Smooth muscle cell (in vitro differentiated cells): ENCODE data around the gene FASTKD3. TPM values are rescaled to one million over a fixed set of nuclear protein-coding genes. Genes with fewer than 3 reads are reported as not detected.

Source experiments
- DNase-seq: peaks from one replicate; lab custom pipeline; 2025; ENCODE audit not compliant: unreplicated experiment; lab: John Stamatoyannopoulos, UW
- H2AFZ ChIP-seq: fragments of 200-600 bp; sonication (generic); 2 replicates; pipeline ENCODE4 v1.6.0; 2016; ENCODE audit warnings: antibody characterized with exemption, low read depth, mild to moderate bottlenecking
- H3F3A ChIP-seq: fragments of 200-600 bp; sonication (generic); 2 replicates; pipeline ENCODE4 v1.6.0; 2017; ENCODE audit warnings: antibody characterized with exemption, low read depth
- H3K27ac ChIP-seq: fragments of 200-600 bp; sonication (generic); 2 replicates; pipeline ENCODE4 v1.5.1; 2016; ENCODE audit warnings: low read depth, mild to moderate bottlenecking
- H3K27me3 ChIP-seq: fragments of 200-600 bp; sonication (generic); 2 replicates; pipeline ENCODE4 v1.6.1; 2016; ENCODE audit warnings: low read depth, mild to moderate bottlenecking
- H3K36me3 ChIP-seq: fragments of 200-600 bp; sonication (generic); 2 replicates; pipeline ENCODE4 v1.5.1; 2016; ENCODE audit warnings: low read depth
- H3K4me1 ChIP-seq: fragments of 200-600 bp; sonication (generic); 2 replicates; pipeline ENCODE4 v1.5.1; 2016; ENCODE audit warnings: low read depth
- H3K4me2 ChIP-seq: fragments of 200-600 bp; sonication (generic); 2 replicates; pipeline ENCODE4 v1.6.0; 2016; ENCODE audit warnings: mild to moderate bottlenecking
- H3K4me3 ChIP-seq: fragments of 200-600 bp; sonication (generic); 2 replicates; pipeline ENCODE4 v1.5.1; 2016; ENCODE audit warnings: mild to moderate bottlenecking
- H3K79me2 ChIP-seq: fragments of 200-600 bp; sonication (generic); 2 replicates; pipeline ENCODE4 v1.6.0; 2016; ENCODE audit warnings: low read depth, mild to moderate bottlenecking
- H3K9ac ChIP-seq: fragments of 200-600 bp; sonication (generic); 2 replicates; pipeline ENCODE4 v1.6.0; 2016; ENCODE audit warnings: low read depth
- H3K9me3 ChIP-seq: fragments of 200-600 bp; sonication (generic); replicated peaks from 2 replicates; pipeline ENCODE4 v1.5.1; 2016; ENCODE audit warnings: low read depth
- H4K20me1 ChIP-seq: fragments of 200-600 bp; sonication (generic); 2 replicates; pipeline ENCODE4 v1.6.0; 2016; ENCODE audit warnings: low read depth
- WGBS: methylation state at CpG from one replicate; pipeline ENCODE4 v1.1.7; 2016; ENCODE audit warnings: low lambda C conversion rate; 5-methylcytosine and 5-hydroxymethylcytosine counted together
- polyA plus RNA-seq: library from polyadenylated mRNA; unstranded; fragments of >200 nt; fragmentation: Nextera tagmentation; extraction: Ambion mirVana; gene quantifications from 2 replicates; pipeline ENCODE4 v1.2.1, GENCODE V29; 2016
- total RNA-seq: library from RNA; depleted of rRNA; stranded (reverse); fragments of >200 nt; gene quantifications from 2 replicates; pipeline ENCODE4 v1.2.3, GENCODE V29; 2014
- TF ChIP-seq, protein P1 (sequence below): fragments of 200-600 bp; sonication (generic); IDR thresholded peaks from 2 replicates; pipeline ENCODE4 v1.5.1; 2017; ENCODE audit warnings: borderline replicate concordance, mild to moderate bottlenecking, antibody characterized with exemption; ENCODE audit not compliant: insufficient read depth, poor library complexity, severe bottlenecking

The FASTKD3 gene
- total and polyA plus RNA-seq, 2 experiments from 2014 or later: 12.6 to 16.5 TPM

DNA sequence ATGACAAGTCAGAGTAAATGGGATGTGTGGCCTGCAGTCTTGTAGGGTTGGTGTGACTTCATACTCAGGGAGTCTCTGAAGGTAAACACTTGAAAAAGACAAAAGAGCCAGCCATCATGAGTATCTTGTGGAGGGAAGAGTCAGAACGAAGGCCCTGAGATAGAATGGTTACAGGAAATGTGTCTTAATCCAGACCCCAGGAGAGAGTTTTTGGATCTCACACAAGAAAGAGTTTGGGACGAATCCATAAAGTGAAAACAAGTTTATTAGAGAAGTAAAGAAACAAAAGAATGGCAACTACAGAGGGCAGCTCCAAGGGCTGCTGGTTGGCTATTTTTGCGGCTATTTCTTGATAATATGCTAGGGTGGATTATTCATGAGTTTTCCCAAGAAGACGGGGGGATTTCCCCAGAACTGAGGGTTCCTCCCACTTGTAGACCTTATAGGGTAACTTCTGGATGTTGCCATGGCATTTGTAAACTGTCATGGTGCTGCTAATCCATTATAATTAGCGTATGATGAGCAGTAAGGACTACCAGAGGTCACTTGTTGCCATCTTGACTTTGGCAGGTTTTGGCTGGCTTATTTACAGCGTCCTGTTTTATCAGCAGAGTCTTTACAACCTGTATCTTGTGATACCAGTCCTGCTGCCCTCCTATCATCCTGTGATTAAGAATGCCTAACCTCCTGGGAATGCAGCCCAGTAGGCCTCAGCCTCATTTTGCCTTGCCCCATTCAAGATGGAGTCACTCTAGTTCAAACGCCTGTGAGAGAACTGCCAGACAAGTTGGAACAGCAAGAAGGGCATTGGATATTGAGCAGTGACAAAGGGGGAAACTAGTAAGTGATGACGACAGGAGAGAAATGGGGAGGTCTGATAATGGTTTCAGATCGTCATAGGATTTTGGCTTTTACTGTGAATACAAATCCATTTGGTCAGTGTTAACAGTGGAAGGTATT lies 34.1 kb upstream of the FASTKD3 start:
- no peaks in the 10 kb centered on the region for H3K79me2 ChIP-seq
- no peak for DNase-seq
- no peaks in the 10 kb centered on the region for H3K27me3 ChIP-seq
- H3K4me3 ChIP-seq: no peak overlapping the region
- H3K4me1 ChIP-seq: no peaks in the 10 kb centered on the region
- WGBS: 97% methylated on average over 9 of the region's 9 CpGs
- H3K36me3 ChIP-seq: peaks cover 22% of the 10 kb centered on the region
- H3F3A ChIP-seq: no peaks in the 10 kb centered on the region
- H3K4me2 ChIP-seq: no peak overlapping the region
- no peak overlapping the region for H3K9ac ChIP-seq
- no peak overlapping the region for H2AFZ ChIP-seq
- peaks cover 5% of the 10 kb centered on the region for H3K9me3 ChIP-seq
- TF ChIP-seq, protein P1, sequence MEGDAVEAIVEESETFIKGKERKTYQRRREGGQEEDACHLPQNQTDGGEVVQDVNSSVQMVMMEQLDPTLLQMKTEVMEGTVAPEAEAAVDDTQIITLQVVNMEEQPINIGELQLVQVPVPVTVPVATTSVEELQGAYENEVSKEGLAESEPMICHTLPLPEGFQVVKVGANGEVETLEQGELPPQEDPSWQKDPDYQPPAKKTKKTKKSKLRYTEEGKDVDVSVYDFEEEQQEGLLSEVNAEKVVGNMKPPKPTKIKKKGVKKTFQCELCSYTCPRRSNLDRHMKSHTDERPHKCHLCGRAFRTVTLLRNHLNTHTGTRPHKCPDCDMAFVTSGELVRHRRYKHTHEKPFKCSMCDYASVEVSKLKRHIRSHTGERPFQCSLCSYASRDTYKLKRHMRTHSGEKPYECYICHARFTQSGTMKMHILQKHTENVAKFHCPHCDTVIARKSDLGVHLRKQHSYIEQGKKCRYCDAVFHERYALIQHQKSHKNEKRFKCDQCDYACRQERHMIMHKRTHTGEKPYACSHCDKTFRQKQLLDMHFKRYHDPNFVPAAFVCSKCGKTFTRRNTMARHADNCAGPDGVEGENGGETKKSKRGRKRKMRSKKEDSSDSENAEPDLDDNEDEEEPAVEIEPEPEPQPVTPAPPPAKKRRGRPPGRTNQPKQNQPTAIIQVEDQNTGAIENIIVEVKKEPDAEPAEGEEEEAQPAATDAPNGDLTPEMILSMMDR: no peak
- H3K27ac ChIP-seq: no peak overlapping the region
- no peaks in the 10 kb centered on the region for H4K20me1 ChIP-seq

DNA sequence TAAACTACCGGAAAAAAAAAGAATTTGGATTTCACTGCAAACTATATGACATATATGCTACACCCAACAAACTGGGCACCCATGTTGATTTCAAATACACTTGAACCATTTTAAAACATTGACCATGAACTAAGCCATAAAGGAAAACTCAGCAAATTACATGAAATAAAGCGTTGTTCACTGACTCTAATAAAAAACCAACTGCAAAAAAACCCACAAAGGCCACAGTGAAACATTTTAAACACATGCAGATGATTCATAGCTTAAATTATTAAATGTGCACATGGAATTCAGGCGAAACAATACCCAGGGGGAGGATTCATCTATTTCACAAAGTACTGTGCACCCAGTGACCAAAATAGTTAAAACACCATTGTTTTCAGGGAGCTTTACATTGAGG lies 33.4 kb upstream of the FASTKD3 start:
- no peak overlapping the region for H3K4me2 ChIP-seq
- no peak overlapping the region for H3K27ac ChIP-seq
- DNase-seq: no peak
- WGBS: 97% methylated on average over 3 of the region's 3 CpGs
- H3K9me3 ChIP-seq: no peaks in the 10 kb centered on the region
- no peaks in the 10 kb centered on the region for H3F3A ChIP-seq
- H2AFZ ChIP-seq: no peak overlapping the region
- H3K4me3 ChIP-seq: no peak overlapping the region
- H3K9ac ChIP-seq: no peak overlapping the region
- no peaks in the 10 kb centered on the region for H4K20me1 ChIP-seq
- no peaks in the 10 kb centered on the region for H3K4me1 ChIP-seq
- peaks cover 18% of the 10 kb centered on the region for H3K36me3 ChIP-seq
- H3K79me2 ChIP-seq: no peaks in the 10 kb centered on the region
- H3K27me3 ChIP-seq: no peaks in the 10 kb centered on the region
- TF ChIP-seq, protein P1: no peak

DNA sequence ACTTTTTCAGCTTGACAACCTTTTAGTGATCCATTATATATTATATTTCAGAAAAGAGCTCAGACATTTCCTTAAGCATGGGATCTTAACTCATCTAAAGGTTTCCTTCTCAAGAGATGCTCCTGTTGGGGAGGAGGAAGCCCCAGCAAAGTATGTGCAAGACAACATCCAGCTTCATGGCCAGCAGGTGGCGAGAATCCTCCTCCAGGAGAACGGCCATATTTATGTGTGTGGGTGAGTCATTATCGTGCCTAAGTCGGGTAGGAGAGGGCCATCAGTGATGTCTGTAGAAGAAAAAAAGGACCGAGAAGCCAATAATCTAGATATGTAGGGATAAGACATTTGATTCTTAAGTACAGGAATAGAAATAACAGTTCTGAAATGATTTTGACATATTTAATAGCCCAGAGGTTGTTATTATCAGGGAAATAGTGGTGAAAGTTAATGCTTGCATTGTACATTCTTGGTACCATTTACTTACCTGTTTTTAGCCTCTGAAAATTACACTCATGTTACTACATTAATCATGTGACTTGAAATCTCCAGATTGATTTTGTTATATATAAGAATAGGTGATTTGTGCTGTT lies 28.3 kb upstream of the FASTKD3 start:
- Histone ChIP-seq H3K79me2 (no peaks in the 10 kb centered on the region), H3K4me1 (no peaks in the 10 kb centered on the region), H3K9me3 (no peaks in the 10 kb centered on the region), H3K27me3 (no peaks in the 10 kb centered on the region), H3F3A (no peaks in the 10 kb centered on the region), H2AFZ (no peak overlapping the region), H3K36me3 (peaks cover 43% of the 10 kb centered on the region), H3K4me3 (no peak overlapping the region), H3K9ac (no peak overlapping the region), H4K20me1 (no peaks in the 10 kb centered on the region), H3K27ac (no peak overlapping the region), H3K4me2 (no peak overlapping the region)
- DNase-seq: no peak
- WGBS: 86% methylated on average over 5 of the region's 5 CpGs
- TF ChIP-seq, protein P1: peak; percentile 38
